HG03378 (cell line): ENCODE results near the gene CGB2.
"Not testable (repeated sequence)": the region's sequence is repeated elsewhere in the genome, so short reads cannot be mapped to it uniquely, and the experiment has no call there.

Experiments
- ATAC-seq: cut with Tn5 transposase; IDR thresholded peaks from one replicate; pipeline ENCODE4 v1.9.1; 2021; ENCODE audit warnings: mild to moderate bottlenecking, moderate library complexity; ENCODE audit not compliant: unreplicated experiment

CGB2 gene

GRCh38 chr19:49009828-49010227 is 21.9 kb upstream of the CGB2 start:
- no peak for ATAC-seq

DNA sequence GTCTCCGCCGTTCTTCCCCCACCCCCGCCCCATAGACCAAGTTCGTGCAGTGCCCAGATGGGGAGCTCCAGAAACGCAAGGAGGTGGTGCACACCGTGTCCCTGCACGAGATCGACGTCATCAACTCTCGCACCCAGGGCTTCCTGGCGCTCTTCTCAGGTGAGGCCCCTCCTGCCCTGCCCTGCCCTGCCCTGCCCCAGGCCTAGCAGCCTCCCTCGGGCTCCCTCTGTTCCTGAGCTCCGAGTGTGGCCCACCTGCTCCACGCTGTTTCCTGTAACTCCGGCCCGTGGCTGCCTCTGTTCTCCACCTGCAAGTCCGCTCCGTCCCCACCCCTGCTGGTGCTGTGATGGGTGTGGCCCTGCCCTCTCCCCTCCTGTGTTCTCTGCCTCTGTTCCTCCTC is 21.2 kb upstream of the CGB2 start:
- no peak for ATAC-seq

DNA sequence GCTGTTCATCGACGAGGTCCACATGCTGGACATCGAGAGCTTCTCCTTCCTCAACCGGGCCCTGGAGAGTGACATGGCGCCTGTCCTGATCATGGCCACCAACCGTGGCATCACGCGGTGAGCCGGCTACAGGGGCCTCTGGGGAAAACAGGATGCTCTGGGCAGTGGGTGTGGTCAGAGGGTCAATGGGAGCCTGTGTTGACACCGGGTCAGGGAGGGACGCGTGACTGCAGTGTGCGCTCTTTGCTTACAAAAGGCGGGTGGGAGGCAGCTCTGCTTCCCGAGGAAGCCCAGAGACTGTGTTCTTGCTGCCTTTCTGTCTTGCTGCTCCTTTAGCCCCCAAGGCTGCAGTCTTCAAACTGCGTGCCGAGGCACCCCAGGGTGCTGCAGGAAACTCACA is 20.5 kb upstream of the CGB2 start:
- no peak for ATAC-seq

- no peak for ATAC-seq
Measured at GRCh38 chr19:49014123-49014869, 17.4 kb upstream of the CGB2 start.

- ATAC-seq: no peak
Measured at GRCh38 chr19:49014870-49015255, 16.8 kb upstream of the CGB2 start.

DNA sequence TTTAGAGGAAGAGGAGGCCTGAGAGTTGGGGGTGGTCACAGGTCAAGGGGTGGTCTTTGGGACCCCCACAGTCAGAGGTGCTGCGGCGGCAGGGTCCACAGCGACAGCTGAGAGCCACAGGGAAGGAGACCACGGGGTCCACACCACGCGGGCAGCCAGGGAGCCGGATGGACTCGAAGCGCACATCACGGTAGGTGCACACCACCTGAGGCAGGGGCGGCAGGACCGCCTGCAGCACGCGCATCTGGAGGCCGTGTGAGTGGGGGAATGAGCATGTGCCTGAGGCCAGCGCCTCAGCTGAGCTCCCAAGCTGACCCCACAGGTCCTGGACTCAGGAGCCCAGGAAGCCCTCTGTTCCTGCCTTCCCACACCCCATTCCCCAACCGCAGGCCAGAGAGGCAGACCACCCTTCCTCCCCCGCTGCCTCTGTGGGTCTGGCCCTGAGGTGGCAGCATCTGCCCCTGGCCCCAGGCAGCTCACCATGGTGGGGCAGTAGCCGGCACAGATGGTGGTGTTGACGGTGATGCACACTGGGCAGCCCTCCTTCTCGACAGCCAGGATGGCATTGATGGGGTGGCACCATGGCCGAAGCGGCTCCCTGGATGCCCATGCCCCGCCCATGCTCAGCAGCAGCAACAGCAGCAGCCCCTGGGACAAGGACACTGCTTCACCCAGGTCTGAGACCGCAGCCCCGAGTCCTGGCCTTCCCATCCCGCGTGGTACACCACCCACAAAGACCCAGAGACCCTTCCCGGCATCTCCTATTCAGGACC is 15.4 kb upstream of the CGB2 start:
- no peak for ATAC-seq

GRCh38 chr19:49017041-49017665 is 14.5 kb upstream of the CGB2 start, which contains the start of gene LHB:
Gene LHB (minus strand): TSS chr19:49017091. CDS start chr19:49017081, 10 bp downstream.
- ATAC-seq: no peak

GRCh38 chr19:49017666-49018351 is 13.9 kb upstream of the CGB2 start:
- no peak for ATAC-seq

DNA sequence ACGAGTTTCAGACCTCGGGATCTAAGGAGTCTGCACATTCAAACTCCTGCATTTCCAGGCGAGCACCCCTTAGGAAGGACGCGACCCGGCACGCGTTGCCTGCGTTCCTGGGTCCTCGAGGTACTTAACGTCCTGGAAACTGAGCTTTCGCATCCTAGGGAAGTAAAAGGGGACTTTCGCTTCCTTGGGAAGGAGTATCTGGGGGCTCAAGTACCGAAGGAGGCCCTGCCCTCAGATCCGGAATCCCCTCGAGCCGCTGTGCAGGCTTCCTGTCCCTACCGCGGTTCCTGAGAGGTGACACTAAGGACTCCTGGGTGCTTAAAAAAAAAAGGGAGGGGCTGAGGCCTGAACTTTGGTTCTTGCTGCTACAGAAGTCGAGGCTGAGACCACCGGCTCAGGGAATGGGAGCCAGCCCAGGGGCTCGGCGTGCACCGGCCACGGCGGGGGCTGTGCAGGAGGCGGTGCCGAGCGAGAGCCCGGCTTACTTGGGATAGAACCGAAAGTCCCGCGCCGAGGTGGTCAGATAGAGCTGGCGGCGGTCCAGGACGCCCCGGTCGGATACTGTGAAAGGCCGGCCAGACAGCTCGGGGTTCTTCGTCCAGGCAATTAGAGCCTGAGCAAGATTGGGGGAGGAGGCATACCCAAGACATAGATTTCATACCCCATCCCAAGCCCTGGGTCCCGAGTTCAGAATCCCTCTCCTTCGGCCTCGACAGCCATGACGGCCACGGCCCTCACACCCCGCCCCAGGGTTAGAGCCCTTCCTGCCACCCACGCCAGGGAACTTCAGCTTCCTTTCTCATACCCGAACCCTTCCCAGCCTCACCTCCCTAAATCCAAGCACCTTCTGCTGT is 13.1 kb upstream of the CGB2 start:
- ATAC-seq: not testable (repeated sequence)

DNA sequence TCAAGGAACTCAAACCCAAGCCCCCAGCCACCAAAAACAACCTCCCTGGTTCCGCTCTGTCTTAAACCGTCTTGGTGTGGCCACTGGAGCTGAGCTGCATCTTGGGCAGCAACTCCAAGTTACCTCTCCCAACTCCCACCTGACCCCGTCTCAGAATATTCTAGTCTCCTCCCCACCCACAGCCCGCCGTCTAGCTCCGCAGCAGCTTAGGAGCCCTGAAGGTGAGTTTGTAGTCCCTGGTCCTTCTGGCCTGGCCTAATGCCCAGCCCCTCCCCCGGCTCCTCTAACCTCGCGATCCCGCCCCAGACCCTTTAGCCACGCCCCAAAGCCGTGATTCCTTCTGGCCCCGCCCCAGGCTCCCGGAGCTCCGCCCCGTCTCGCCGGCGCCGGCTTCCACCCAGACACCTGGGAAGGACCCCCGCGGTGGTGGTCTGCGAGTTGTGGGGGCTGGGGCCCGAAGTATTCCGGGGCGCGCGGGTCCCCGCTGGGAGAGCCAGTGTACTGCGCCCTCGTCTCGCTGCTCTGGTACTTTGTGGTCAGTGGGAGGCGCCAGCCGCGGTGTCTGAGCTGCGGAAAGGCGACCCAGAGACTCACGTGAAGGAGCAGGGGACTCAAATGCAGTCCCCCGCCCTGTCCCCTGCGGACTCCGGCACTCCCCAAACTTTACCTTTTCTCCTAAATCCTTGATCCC is 12.3 kb upstream of the CGB2 start:
- no peak for ATAC-seq

- ATAC-seq: no peak
Measured at GRCh38 chr19:49020342-49020741, 11.3 kb upstream of the CGB2 start.

DNA sequence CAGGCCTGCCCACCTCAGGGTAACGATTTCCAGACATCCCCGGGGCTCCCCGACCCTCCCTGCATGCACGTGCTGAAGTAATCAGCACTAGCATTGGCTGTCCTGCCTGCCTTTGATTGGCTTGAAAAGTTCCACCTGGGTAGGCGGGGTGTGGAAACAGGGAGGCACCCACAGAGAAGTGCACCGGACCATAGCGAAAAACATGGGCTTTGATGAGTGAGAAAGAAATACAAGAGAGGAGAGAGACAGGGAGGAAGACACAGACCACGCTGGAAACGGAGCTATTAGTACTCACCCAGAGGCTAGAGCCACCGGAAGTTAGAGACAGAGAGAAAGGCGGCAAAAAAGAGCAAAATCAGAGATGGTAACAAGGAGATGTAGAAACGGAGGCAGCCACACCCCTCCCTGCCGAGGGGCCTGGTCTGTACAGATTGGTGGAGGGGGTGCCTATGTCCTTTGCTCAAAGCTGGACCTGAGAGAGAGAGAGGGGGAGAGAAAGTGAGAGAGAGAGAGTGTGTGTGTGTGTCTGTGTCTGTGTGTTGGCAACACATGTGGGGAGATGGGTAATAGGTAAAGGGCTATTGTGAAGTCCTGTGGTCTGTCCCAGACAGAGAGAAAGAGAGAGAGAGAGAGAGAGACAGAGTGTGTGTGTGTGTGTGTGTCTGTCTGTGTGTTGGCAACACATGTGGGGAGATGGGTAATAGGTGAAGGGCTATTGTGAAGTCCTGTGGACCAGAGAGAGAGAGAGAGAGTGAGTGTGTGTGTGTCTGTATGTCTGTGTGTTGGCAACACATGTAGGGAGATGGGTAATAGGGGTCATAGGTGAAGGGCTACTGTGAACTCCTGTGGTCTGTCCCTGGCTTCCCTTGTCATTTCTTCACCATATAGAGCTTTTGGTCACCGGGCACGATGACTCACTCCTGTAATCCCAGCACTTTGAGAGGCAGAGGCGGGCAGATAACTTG is 10.5 kb upstream of the CGB2 start:
- no peak for ATAC-seq

- no peak for ATAC-seq
Measured at GRCh38 chr19:49022116-49022515, 9.6 kb upstream of the CGB2 start.

GRCh38 chr19:49024233-49024632 is 7.5 kb upstream of the CGB2 start, which contains the start of gene CGB3:
Gene CGB3 (minus strand): TSS chr19:49024333. CDS start chr19:49023971, 362 bp downstream.
- not testable (repeated sequence) for ATAC-seq

- ATAC-seq: not testable (repeated sequence)
Measured at GRCh38 chr19:49025088-49025487, 6.6 kb upstream of the CGB2 start.

DNA sequence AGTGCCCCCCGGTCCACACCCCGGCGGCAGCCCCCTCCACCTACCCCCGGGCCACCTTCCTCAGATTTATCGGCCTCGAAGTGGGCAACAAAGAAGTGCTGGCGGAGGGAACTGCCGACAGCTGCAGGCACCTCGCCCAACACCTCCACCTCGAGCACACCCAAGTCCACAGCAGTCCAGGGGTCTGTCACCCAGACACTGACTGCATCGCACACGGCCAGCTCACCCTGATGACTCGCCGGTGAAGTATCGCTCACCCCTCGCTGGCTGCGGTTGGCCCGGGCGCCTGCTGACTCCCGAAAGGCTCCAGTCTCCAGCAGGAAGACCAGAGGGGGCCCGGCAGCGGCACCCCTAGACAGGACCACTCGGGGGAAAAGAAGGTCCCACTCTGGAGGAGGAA is 6.1 kb upstream of the CGB2 start:
- not testable (repeated sequence) for ATAC-seq

DNA sequence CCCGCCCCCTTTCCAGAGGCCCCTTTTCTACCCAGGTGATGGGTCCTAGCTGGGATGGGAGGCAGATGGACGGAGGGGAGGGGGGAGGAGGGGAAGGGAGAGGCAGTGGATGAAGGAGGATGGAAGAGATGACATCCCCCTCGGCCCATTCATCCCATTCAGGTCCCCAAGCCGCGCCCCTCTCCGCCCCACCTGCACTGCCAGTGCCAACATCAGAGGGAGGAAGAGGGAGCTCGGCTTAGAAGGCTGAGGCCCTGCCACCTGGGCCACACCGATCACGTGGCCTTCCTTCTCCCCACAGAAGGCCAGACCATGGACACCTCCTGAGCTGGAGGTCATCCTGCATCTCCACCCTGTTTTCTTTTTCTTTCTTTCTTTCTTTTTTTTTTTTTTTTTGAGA is 3.0 kb upstream of the CGB2 start:
- not testable (repeated sequence) for ATAC-seq

- ATAC-seq: not testable (repeated sequence)
Measured at GRCh38 chr19:49029749-49030148, 1.9 kb upstream of the CGB2 start.
